Panc1 (cell line): ENCODE data around the gene TUBB2B.

ENCODE experiments used
- CTCF ChIP-seq: fragments of 450-650 bp; IDR thresholded peaks from 2 replicates; pipeline ENCODE4 v1.5.1; 2017; ENCODE audit warnings: mild to moderate bottlenecking
- POLR2AphosphoS5 ChIP-seq: IDR thresholded peaks from 2 replicates; pipeline ENCODE4 v1.6.1; 2012; ENCODE audit warnings: mild to moderate bottlenecking, low read depth, low read length, moderate library complexity
- REST ChIP-seq, 2 experiments: IDR thresholded peaks; 2 replicates each; pipeline ENCODE4 v1.6.1; 2011 to 2012; ENCODE audit warnings: low read depth in 2 of 2, control low read depth in 1 of 2, low read length in 1 of 2, mild to moderate bottlenecking in 1 of 2, moderate library complexity in 1 of 2; ENCODE audit not compliant: insufficient read depth in 1 of 2

- TF ChIP-seq CTCF, result no peak
- no peak for TF ChIP-seq POLR2AphosphoS5
- no peak for TF ChIP-seq REST (IDR thresholded peaks at IDR 0.05; ENCODE audit: insufficient read depth in 1 of 2, low read depth in 2 of 2, low read length in 1 of 2)
Observed at GRCh38 chr6:3208775-3209113, 18.7 kb downstream of the TUBB2B start.
